Umbilical cord (tissue), 2 donors: Measurements from ENCODE around the gene EFEMP2. TPM values are rescaled to one million over a fixed set of nuclear protein-coding genes. Genes with fewer than 3 reads are reported as not detected.
A peak's percentile ranks its signal among the peaks of the same experiment; 100 is the strongest.
"Not testable (repeated sequence)": the region's sequence is repeated elsewhere in the genome, so short reads cannot be mapped to it uniquely, and the experiment has no call there.

Source experiments
- DNase-seq: peaks from one replicate; pipeline ENCODE4 v3.0.0-alpha.2; 2015; ENCODE audit warnings: low spot score
- total RNA-seq: library from RNA; depleted of rRNA; stranded (reverse); fragments of >200 nt; gene quantifications from one replicate; pipeline ENCODE4 v1.2.3, GENCODE V29; 2014; ENCODE audit warnings: low replicate concordance; ENCODE audit not compliant: insufficient read depth

Gene EFEMP2
- total RNA-seq, 1 donor from 2014 or later: 85.5 TPM

- no peak for DNase-seq
Measured at GRCh38 chr11:65854852-65855837, 17.5 kb downstream of the EFEMP2 start.

DNA sequence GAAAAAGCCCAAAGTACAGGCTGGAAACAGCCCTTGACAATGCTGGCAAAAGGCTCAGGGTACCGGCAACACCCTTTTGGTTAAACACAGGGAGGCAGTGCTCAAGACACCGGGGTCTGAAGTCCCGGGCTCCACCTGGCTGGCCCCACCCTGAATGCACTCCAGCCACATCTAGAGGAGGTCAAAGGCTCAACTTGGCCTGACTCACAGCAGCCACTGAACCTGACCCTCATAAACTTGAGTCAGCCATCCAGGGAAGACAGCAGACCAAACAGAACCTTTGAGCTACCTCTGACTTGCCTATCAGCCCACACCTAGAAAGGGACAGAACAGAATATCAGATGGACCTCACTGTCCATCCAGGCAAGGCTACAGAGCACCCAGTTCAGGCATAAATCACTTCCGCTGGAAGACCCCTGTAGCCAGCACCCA, 18.4 kb downstream of the EFEMP2 start:
- no peak for DNase-seq

GRCh38 chr11:65853246-65853979, 19.2 kb downstream of the EFEMP2 start:
- DNase-seq: no peak

GRCh38 chr11:65852508-65853245, 19.9 kb downstream of the EFEMP2 start:
- DNase-seq: no peak

DNA sequence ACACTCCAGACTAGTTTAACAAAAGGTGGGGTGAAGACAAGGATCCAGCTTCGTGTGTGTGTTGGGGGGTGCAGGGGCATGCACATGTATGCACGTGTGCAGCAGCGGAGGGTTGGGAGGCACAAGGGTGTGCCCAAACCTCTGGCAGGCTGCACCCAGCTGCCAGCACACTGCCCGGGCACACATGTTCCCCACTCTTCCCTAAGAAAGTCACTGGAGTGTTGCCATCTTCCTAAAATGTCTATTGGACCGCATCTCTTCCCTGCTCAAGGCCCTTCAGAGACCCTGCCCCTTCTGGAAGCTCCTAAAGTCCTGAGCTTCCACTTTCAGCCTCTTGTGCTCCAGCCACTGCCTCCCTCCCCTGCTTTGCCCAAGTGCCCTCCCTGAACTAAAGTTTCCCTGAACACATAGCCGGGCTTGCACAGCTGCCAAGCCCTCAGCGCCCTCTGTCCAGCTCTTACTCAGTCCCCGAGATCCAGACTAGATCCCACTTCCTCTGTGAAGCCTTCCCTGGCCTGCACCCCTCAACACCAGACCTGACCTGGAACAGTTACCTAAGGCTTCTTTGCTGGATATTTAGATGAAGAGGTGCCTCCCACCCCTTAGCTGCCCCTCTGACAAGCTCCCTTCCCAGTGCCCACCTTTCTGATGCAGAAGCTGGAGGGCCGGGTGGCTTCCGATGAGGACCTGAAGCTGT, 20.6 kb downstream of the EFEMP2 start:
- DNase-seq: no peak

- DNase-seq: no peak
Measured at GRCh38 chr11:65851083-65851579, 21.5 kb downstream of the EFEMP2 start.

- no peak for DNase-seq
Measured at GRCh38 chr11:65850217-65851082, 22.1 kb downstream of the EFEMP2 start.

DNA sequence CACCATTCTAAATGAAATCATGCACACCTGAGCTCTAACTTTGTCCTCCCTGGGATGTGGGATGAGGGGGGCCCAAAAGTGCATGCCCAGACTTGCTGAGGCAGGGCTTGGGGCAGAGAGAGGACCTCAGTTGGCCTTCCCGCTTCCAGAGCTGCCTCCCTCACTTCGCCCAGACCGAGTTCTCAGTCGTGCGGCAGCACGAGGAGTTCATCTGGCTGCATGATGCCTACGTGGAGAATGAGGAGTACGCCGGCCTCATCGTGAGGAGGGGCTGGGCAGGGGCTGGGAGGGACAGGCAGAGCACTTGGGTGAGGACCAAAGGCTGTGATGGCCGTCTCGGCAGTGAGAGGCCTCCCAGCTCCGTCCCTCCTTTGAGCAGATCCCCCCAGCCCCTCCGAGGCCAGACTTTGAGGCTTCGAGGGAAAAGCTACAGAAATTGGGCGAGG, 22.8 kb downstream of the EFEMP2 start:
- DNase-seq: no peak

- no peak for DNase-seq
Measured at GRCh38 chr11:65849366-65849765, 23.2 kb downstream of the EFEMP2 start.

DNA sequence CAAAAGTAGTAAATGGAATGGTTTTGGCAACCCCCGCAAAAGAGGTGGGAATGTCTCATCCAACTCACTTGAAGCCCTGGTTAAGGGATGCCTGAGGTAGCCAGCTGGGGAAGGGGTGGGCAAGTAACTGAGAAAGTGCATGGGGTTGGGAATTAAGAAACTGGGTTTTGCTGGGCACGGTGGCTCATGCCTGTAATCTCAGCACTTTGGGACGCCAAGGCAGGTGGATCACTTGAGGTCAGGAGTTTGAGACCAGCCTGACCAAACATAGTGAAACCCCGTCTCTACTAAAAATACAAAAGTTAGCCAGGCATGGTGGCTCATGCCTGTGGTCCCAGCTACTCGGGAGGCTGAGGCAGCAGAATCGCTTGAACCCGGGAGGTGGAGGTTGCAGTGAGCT, 23.9 kb downstream of the EFEMP2 start:
- not testable (repeated sequence) for DNase-seq

DNA sequence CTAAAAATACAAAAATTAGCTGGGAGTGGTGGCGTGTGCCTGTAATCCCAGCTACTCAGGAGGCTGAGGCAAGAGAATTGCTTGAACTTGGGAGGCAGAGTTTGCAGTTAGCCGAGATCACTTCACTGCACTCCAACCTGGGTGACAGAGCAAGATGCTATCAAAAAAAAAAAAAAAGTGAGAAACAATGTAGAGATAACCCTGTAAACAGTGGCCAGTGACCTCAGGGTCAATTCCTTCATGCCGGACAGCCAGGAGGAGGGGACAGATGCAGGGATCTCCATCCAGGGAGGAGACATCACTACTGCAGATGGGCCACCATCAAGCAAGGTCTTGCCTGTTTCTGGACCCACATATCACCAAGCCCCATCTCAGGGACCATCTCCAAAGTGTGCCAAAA, 24.9 kb downstream of the EFEMP2 start:
- DNase-seq: no peak

DNA sequence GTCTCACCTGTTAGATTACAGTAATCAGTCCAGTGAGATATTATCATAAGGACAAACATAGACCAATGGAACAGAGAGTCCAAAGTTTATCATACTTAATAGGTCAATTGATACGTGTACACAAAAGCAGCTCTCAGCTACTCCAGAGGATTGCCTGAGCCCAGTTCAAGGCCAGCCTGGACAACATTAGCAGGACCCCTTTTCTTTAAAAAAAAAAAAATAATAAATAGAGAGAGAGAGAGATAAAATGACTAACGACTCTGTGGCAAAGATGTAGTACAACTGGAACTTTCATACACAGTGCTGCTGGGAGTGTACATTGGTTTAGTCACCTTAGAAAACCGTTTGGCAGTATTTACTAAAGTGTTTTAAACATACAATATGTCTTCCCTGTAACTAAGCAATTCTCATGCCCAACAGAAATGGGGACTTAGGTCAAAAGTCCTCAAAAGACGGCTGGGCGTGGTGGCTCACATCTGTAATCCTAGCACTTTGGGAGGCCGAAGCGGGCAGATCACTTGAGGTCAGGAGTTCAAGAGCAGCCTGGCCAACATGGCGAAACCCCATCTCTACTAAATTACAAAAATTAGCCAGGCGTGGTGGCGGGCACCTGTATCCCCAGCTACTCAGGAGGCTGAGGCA, 28.2 kb downstream of the EFEMP2 start:
- DNase-seq: no peak

GRCh38 chr11:65843811-65844210, 28.8 kb downstream of the EFEMP2 start:
- no peak for DNase-seq

- no peak for DNase-seq
Measured at GRCh38 chr11:65842144-65842543, 30.5 kb downstream of the EFEMP2 start.

- DNase-seq: no peak
Measured at GRCh38 chr11:65834202-65834601, 38.4 kb downstream of the EFEMP2 start.

DNA sequence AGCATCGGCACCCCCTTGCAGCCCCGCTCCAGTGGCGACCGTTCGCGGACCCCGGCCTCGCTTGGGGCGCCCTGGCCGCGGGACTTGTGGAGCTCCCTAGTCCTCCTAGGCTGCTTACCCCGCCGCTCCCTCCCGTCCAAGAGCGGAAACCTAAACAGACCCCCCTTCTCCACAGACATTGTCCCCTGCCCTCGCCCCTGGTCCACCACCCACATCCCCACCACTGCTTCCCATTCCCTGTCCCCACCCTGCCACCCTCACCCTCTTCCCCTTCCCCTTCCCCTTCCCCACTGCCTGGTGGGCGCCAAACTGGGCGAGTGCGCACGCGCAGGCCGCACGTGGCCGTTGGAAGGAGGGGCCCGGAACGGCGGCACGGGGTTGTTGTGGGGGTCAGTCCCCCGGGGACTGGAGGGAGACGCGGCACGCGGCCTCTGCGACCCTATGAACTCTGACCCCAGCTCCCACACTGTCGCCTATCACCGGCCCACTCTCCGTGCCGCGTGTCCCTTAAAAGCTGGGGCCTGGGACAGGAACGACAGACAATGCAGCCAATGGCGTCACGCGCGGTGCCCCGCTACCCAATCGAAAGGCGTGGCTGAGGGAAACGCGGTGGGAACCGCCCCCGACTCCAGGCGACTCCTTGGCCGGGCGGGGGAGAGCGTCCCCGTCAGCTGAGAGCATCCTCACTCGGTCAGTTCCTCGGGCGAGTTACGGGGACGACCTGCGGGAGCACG, 39.1 kb downstream of the EFEMP2 start, which contains the start of gene SNX32:
SNX32 (plus strand) TSS at position 667 of the 734 bp plus-strand sequence. CDS start 103 bp downstream, outside the sequence.
- DNase-seq: peak; percentile 96

DNA sequence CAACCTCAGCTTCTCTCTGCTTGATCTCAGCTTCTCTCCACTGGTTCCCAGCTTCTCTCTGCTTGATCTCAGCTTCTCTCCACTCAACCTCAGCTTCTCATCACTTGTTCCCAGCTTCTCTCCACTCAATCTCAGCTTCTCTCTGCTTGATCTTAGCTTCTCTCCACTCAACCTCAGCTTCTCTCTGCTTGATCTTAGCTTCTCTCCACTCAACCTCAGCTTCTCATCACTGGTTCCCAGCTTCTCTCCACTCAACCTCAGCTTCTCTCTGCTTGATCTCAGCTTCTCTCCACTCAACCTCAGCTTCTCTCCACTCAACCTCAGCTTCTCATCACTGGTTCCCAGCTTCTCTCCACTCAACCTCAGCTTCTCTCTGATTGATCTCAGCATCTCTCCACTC, 40.4 kb downstream of the EFEMP2 start:
- DNase-seq: not testable (repeated sequence)

GRCh38 chr11:65829459-65829858, 43.1 kb downstream of the EFEMP2 start:
- DNase-seq: no peak
